Peyer's patch (tissue), 4 donors: ENCODE measurements around the gene SYNE1.

Experiments
- CTCF ChIP-seq, 6 experiments: fragments of 450-650 bp in 4 of 6; fragments of 200-600 bp in 2 of 6; sonication (generic) in 1 of 6; IDR thresholded peaks; one replicate each; pipeline ENCODE4 v1.5.1; 2017 to 2019; ENCODE audit warnings: antibody characterized with exemption in 6 of 6, mild to moderate bottlenecking in 3 of 6, moderate library complexity in 1 of 6
- POLR2A ChIP-seq, 2 donors: fragments of 450-650 bp; IDR thresholded peaks; one replicate each; pipeline ENCODE4 v1.5.1; 2017; ENCODE audit warnings: antibody characterized with exemption in 2 of 2, mild to moderate bottlenecking in 2 of 2, moderate library complexity in 2 of 2

DNA sequence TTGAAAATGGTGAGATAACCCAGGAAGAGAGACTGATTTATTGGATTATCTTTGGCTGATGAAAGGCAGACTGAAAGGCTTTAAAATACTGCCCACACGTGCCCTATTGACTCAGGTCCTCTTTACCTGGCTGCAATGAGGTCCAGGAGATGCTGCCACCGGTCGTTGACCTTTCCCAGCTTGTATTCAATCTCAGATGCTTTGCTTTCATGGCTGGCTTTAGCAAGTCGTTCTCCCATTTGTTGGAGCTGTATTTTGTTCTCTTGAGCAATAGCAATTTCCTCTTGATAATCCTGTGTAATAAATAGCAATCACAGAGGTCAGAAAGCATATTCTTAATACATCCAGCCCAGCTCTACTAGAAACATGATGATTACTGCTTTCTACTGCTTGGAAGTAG, 460.9 kb downstream of the SYNE1 start:
- TF ChIP-seq CTCF (IDR thresholded peaks at IDR 0.05) (no peak), POLR2A (IDR thresholded peaks at IDR 0.05) (no peak)
